Neural progenitor cell (in vitro differentiated cells): ENCODE measurements around the gene GNAS-AS1. TPM values are rescaled to one million over a fixed set of nuclear protein-coding genes. Genes with fewer than 3 reads are reported as not detected.

Experiments used
- DNase-seq: peaks from one replicate; pipeline ENCODE4 v3.0.0-alpha.2; 2016; ENCODE audit warnings: low spot score
- H2AFZ ChIP-seq: fragments of 200-600 bp; sonication (generic); replicated peaks from 2 replicates; pipeline ENCODE4 v1.6.1; 2016; ENCODE audit warnings: antibody characterized with exemption
- H3F3A ChIP-seq: fragments of 200-600 bp; sonication (generic); 2 replicates; pipeline ENCODE4 v1.6.1; 2016; ENCODE audit warnings: antibody characterized with exemption, low read depth
- H3K27ac ChIP-seq: fragments of 200-600 bp; sonication (generic); 2 replicates; pipeline ENCODE4 v1.5.1; 2016; ENCODE audit warnings: mild to moderate bottlenecking
- H3K27me3 ChIP-seq: fragments of 200-600 bp; sonication (generic); 2 replicates; pipeline ENCODE4 v1.6.1; 2016; ENCODE audit warnings: mild to moderate bottlenecking, moderate library complexity
- H3K36me3 ChIP-seq: fragments of 200-600 bp; sonication (generic); 2 replicates; pipeline ENCODE4 v1.5.1; 2016
- H3K4me1 ChIP-seq: fragments of 200-600 bp; sonication (generic); 2 replicates; pipeline ENCODE4 v1.6.1; 2016; ENCODE audit warnings: mixed run types
- H3K4me2 ChIP-seq: fragments of 200-600 bp; sonication (generic); 2 replicates; pipeline ENCODE4 v1.6.1; 2016
- H3K4me3 ChIP-seq: fragments of 200-600 bp; sonication (generic); 2 replicates; pipeline ENCODE4 v1.5.1; 2016
- H3K79me2 ChIP-seq: fragments of 200-600 bp; sonication (generic); 2 replicates; pipeline ENCODE4 v1.6.1; 2016; ENCODE audit warnings: low read depth
- H3K9ac ChIP-seq: fragments of 200-600 bp; sonication (generic); 2 replicates; pipeline ENCODE4 v1.6.1; 2016
- H3K9me3 ChIP-seq: fragments of 200-600 bp; sonication (generic); 2 replicates; pipeline ENCODE4 v1.5.1; 2016; ENCODE audit warnings: low read depth
- H4K20me1 ChIP-seq: fragments of 200-600 bp; sonication (generic); 2 replicates; pipeline ENCODE4 v1.6.1; 2016; ENCODE audit warnings: low read depth
- H3K27ac Mint-ChIP-seq: 3 replicates; pipeline ENCODE4 v1.8.0; 2021; ENCODE audit warnings: mixed read lengths
- H3K27me3 Mint-ChIP-seq: 2 replicates; pipeline ENCODE4 v1.8.0; 2022; ENCODE audit warnings: low read depth, mild to moderate bottlenecking, inconsistent platforms, moderate library complexity, mixed read lengths; ENCODE audit not compliant: insufficient read depth
- H3K36me3 Mint-ChIP-seq: 3 replicates; pipeline ENCODE4 v1.8.0; 2021; ENCODE audit warnings: mixed read lengths
- H3K4me1 Mint-ChIP-seq: 3 replicates; pipeline ENCODE4 v1.8.0; 2021; ENCODE audit warnings: mixed read lengths
- H3K4me3 Mint-ChIP-seq: 3 replicates; pipeline ENCODE4 v1.8.0; 2021; ENCODE audit warnings: mild to moderate bottlenecking, moderate library complexity, mixed read lengths
- H3K9me3 Mint-ChIP-seq: 3 replicates; pipeline ENCODE4 v1.8.0; 2020; ENCODE audit warnings: mixed read lengths
- CTCF ChIP-seq: fragments of 200-600 bp; sonication (generic); IDR thresholded peaks from 2 replicates; pipeline ENCODE4 v1.5.1; 2017; ENCODE audit warnings: antibody characterized with exemption, mild to moderate bottlenecking
- EZH2 ChIP-seq: fragments of 200-600 bp; sonication (generic); IDR thresholded peaks from 2 replicates; pipeline ENCODE4 v1.6.1; 2017; ENCODE audit warnings: antibody characterized with exemption, mild to moderate bottlenecking, moderate library complexity
- EZH2phosphoT487 ChIP-seq: fragments of 200-600 bp; sonication (generic); IDR thresholded peaks from 2 replicates; pipeline ENCODE4 v1.6.1; 2017; ENCODE audit warnings: antibody characterized with exemption
- total RNA-seq: library from RNA; depleted of rRNA; stranded (reverse); fragments of >200 nt; gene quantifications from 2 replicates; pipeline ENCODE4 v1.2.3, GENCODE V29; 2015; ENCODE audit warnings: low replicate concordance

GNAS-AS1 gene
- total RNA-seq, 1 donor from 2014 or later = 5.8 TPM

GRCh38 chr20:58828136-58828535, 22.6 kb downstream of the GNAS-AS1 start:
- no peak overlapping the region for H3K4me3 ChIP-seq
- H2AFZ ChIP-seq = no peak overlapping the region
- H3K9me3 ChIP-seq = no peaks in the 10 kb centered on the region
- no peak overlapping the region for H3K4me2 ChIP-seq
- Mint-ChIP-seq H3K27me3 (peaks cover 2% of the 10 kb centered on the region), H3K27ac (no peak overlapping the region), H3K9me3 (peaks cover 4% of the 10 kb centered on the region), H3K36me3 (peaks cover 9% of the 10 kb centered on the region), H3K4me3 (no peak overlapping the region), H3K4me1 (peaks cover 2% of the 10 kb centered on the region)
- H3K79me2 ChIP-seq = peaks cover 32% of the 10 kb centered on the region
- no peak overlapping the region for H3K9ac ChIP-seq
- no peaks in the 10 kb centered on the region for H3K36me3 ChIP-seq
- no peak for DNase-seq
- no peaks in the 10 kb centered on the region for H4K20me1 ChIP-seq
- no peaks in the 10 kb centered on the region for H3K27me3 ChIP-seq
- H3F3A ChIP-seq = no peaks in the 10 kb centered on the region
- TF ChIP-seq CTCF (no peak), EZH2phosphoT487 (no peak)
- no peak overlapping the region for H3K27ac ChIP-seq
- no peaks in the 10 kb centered on the region for H3K4me1 ChIP-seq

- no peaks in the 10 kb centered on the region for H3K9me3 ChIP-seq
- Mint-ChIP-seq H3K27ac (no peak overlapping the region), H3K4me3 (no peak overlapping the region), H3K4me1 (peaks cover 2% of the 10 kb centered on the region), H3K9me3 (peaks cover 5% of the 10 kb centered on the region), H3K36me3 (peaks cover 8% of the 10 kb centered on the region), H3K27me3 (no peaks in the 10 kb centered on the region)
- TF ChIP-seq EZH2phosphoT487 (no peak), CTCF (no peak), EZH2 (no peak)
- H3F3A ChIP-seq = no peaks in the 10 kb centered on the region
- H3K4me2 ChIP-seq = no peak overlapping the region
- H3K9ac ChIP-seq = no peak overlapping the region
- H3K27ac ChIP-seq = no peak overlapping the region
- DNase-seq = no peak
- no peak overlapping the region for H3K4me3 ChIP-seq
- H3K4me1 ChIP-seq = no peaks in the 10 kb centered on the region
- H3K79me2 ChIP-seq = peaks cover 13% of the 10 kb centered on the region
- no peaks in the 10 kb centered on the region for H4K20me1 ChIP-seq
- H3K27me3 ChIP-seq = no peaks in the 10 kb centered on the region
- H2AFZ ChIP-seq = no peak overlapping the region
- H3K36me3 ChIP-seq = no peaks in the 10 kb centered on the region
Measured at GRCh38 chr20:58826271-58826670, 24.4 kb downstream of the GNAS-AS1 start.

GRCh38 chr20:58825450-58825849, 25.3 kb downstream of the GNAS-AS1 start:
- TF ChIP-seq EZH2phosphoT487 (no peak), CTCF (no peak), EZH2 (no peak)
- Mint-ChIP-seq H3K4me3 (no peak overlapping the region), H3K36me3 (peaks cover 10% of the 10 kb centered on the region), H3K27me3 (peaks cover 2% of the 10 kb centered on the region), H3K27ac (no peak overlapping the region), H3K4me1 (peaks cover 2% of the 10 kb centered on the region), H3K9me3 (peaks cover 8% of the 10 kb centered on the region)
- no peaks in the 10 kb centered on the region for H3K4me1 ChIP-seq
- no peak overlapping the region for H2AFZ ChIP-seq
- no peak overlapping the region for H3K9ac ChIP-seq
- no peaks in the 10 kb centered on the region for H4K20me1 ChIP-seq
- H3K27ac ChIP-seq = no peak overlapping the region
- no peak overlapping the region for H3K4me3 ChIP-seq
- H3K79me2 ChIP-seq = peaks cover 5% of the 10 kb centered on the region
- no peak overlapping the region for H3K4me2 ChIP-seq
- H3K27me3 ChIP-seq = no peaks in the 10 kb centered on the region
- H3K9me3 ChIP-seq = no peaks in the 10 kb centered on the region
- no peaks in the 10 kb centered on the region for H3F3A ChIP-seq
- no peak for DNase-seq
- no peaks in the 10 kb centered on the region for H3K36me3 ChIP-seq

GRCh38 chr20:58824843-58825242, 25.9 kb downstream of the GNAS-AS1 start:
- H3K4me2 ChIP-seq = no peak overlapping the region
- H2AFZ ChIP-seq = no peak overlapping the region
- no peak for TF ChIP-seq EZH2phosphoT487
- TF ChIP-seq EZH2 = no peak
- no peak for TF ChIP-seq CTCF
- peaks cover 3% of the 10 kb centered on the region for H3K79me2 ChIP-seq
- Mint-ChIP-seq H3K36me3 (peaks cover 10% of the 10 kb centered on the region), H3K4me1 (peaks cover 2% of the 10 kb centered on the region), H3K27ac (no peak overlapping the region), H3K4me3 (no peak overlapping the region), H3K9me3 (peaks cover 8% of the 10 kb centered on the region), H3K27me3 (peaks cover 2% of the 10 kb centered on the region)
- no peak overlapping the region for H3K4me3 ChIP-seq
- H3K4me1 ChIP-seq = no peaks in the 10 kb centered on the region
- no peak overlapping the region for H3K9ac ChIP-seq
- DNase-seq = no peak
- H4K20me1 ChIP-seq = no peaks in the 10 kb centered on the region
- H3K27ac ChIP-seq = no peak overlapping the region
- H3F3A ChIP-seq = no peaks in the 10 kb centered on the region
- H3K27me3 ChIP-seq = no peaks in the 10 kb centered on the region
- H3K9me3 ChIP-seq = no peaks in the 10 kb centered on the region
- H3K36me3 ChIP-seq = no peaks in the 10 kb centered on the region
